NCI-H146 treated with DMSO at 0.1 percent for 48 hours (cell line): ENCODE measurements around the gene STIP1.

Experiments used
- DNase-seq: peaks from one replicate; lab custom pipeline; 2025; ENCODE audit not compliant: unreplicated experiment; lab: John Stamatoyannopoulos, UW

Gene STIP1

DNA sequence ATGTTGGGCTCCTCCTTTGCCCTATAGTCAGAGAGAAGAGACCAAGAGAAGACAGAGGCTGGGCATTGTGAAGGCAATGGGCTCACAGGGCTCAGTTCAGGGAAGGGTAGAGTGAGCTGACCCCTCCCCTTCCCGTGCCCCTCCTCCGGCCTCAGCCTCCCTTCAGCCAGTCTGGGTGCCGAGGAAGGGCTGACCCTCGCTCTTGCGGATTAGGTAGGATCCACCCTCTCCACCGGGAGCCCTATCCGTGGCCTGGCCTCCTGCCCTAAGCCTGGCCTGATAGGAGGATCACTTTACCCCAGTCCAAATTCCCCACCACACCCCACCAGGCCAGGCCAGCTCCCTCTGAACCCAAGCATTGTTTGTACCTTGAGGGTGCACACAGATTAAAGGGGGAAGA is 62.6 kb downstream of the STIP1 start:
- DNase-seq = no peak

DNA sequence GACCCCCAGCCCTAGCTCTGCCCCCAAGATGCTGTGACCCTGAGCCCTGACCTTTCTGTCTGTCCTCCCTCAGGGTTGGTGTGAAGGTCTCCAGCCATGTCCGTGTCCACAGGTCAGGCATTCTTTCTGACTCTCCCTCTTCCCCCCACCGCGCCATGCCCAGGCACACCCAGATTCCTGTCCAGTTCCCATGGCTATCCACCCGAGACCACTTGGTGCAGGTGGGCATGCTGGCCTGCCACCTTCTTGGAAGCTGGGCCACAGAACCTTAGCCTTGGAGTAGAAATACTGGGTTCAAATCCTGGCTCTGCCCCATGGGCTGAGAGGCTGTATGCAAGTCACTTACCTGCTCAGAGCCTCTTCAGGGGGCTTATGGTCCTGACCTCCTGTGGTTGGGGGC is 63.1 kb downstream of the STIP1 start:
- no peak for DNase-seq

DNA sequence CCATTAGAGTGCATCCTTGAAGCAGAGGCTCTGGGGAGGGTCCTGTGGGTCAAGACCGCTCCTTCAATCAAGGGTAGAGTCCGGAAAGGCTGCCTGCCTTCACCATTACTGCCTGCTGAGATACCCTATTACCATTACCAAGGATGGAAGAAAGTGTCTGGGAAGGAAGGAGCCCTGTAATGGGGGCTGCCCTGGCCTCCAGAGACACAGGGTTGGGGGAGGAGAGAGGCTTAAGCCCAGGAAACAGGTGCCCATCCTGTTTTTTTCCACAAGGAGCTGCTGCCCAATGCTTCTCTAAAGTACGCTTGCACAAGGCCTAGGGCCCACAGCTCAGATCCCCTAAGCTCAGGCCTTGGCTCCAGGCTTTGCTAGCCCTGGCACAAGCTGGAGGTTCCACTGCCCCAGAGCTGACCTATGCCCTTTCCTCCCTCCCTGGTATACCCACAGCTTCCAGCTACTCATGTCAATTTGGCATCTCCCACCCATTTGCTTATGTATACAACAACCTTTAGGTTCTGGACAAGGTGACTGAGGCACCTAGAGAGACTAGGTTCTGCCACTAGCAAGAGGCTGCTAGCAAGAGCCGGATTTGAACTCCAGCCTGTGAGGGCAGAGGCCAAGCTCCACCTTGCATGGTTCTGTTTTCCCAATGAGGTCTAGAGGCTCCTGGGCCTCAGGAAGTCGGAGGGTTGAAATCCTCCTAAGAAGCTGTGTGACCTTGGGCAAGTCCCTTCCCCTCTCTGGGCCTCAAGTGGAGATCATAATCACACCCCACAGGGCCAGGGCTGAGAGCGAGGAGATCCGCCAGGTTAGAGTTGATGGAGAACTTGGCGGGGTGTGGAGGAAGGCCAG is 63.8 kb downstream of the STIP1 start:
- DNase-seq = no peak

DNA sequence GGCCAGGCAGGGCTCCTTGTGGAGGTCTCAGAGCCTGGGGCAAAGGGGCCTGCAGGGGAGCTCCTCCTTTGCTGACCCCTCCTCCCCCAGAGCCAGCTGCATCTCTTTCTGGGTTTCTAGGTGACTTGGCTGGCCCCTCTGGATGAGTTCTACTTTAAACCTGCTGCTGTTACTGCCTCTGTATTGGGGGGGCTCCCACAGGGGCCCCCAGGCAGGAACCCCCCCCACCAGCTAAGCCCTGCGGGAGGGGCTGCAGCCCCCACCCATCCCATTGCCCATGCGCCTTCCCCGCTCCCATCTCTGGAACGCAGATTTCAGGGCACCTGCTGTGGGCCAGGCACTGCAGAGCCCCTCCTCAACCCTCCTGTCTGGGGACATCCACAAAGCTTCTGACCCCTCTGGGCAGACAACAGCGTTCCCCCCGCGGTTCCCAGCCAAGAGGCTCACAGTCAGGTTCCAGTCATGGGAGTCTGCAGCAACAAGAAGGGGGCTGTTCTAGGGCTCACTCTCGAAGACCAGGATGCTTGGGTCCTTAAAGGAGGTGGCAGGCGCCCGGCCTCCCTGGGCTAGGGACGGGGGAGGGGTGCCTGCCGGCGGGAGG is 64.5 kb downstream of the STIP1 start:
- DNase-seq = no peak

DNA sequence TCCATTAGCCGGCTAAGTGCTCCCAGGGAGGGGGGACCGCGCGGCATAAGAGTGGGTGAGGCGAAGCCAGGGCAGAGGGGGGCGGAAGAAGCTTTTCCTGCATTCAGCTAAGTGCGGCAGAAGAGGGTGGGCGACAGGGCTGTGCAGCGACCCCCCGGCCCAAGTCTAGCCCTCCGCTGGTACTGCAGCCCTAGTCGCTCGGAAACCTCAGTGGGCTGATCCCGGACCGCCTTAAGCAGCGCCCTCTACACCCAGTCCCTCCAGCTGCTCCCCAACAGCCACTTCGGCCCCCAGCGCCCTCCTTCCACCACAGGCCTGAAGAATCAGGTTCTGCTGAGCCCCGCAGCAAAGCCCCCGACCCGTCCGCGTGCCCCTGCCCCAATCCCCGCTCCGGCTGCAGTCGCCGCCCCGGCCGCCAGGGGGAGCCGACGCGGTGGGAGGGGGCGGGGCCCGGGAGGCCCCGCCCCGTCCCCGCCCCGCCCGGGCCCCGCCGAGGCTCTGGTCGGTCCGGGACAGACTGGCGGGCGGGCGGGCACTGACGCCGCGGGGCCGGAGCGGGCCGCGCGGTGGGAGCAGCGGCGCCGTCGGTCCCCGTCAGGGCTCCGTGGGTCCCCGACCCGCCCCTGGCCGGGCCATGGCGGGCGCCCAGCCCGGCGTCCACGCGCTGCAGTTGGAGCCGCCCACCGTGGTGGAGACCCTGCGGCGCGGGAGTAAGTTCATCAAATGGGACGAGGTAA is 65.2 kb downstream of the STIP1 start, which contains the start of gene PLCB3:
PLCB3 (plus strand) TSS at position 515 of the 737 bp plus-strand sequence; CDS start at position 635, 120 bp downstream.
- no peak for DNase-seq

DNA sequence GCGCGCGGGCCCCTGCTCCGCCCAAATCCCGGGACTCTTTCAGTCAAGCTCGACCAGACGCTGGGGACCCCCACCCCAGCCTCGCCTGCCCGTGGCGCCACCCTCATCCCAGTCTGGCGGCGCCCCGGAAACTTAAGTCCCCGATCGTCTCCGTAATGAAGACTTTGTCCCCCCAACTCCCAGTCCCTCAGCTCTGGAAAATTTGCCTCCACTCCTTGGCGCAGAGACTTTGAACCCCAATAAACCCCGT is 65.7 kb downstream of the STIP1 start:
- DNase-seq = no peak

DNA sequence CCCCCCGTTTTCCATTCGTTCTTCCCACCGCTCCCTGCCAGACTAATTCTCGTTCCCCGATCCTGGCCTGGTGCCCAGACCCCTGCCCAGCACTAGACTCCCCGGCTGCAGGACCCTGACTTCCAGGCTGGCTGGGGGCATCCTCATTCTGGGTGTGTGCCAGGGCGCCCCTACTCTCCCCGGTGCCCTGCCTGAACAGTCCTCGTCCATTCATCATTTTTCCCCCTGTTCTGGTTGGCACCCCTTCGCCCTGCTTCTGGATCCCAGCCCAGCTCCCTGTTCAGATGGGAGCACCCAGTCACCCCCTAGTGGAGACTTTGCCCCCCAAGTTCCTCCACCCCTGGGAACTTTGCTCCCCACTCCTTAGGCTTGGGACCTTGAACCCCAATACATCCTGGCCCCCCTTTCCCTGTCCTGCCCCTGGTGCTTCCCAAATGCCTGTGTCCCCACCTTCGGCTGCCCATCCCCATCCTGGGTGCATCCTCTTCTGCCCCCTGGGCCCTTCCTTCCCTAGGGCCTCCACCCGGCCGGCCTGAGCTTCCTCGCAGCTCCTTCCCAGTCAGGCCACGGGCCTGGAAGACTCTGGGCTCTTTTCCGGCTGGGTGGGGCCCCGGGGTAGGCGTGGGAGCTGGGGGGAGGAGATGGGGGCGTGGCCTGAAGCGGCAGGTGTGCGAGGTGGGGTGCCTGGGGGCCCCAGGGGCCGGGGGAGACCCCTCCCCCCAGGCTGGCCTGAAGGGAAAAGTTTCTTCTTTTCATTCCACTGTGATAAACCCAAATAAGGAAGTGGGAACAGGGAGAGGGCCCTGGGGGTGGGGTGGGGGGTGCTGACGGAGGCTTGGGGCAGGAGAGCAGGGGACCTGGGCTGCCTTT is 66.3 kb downstream of the STIP1 start:
- no peak for DNase-seq

DNA sequence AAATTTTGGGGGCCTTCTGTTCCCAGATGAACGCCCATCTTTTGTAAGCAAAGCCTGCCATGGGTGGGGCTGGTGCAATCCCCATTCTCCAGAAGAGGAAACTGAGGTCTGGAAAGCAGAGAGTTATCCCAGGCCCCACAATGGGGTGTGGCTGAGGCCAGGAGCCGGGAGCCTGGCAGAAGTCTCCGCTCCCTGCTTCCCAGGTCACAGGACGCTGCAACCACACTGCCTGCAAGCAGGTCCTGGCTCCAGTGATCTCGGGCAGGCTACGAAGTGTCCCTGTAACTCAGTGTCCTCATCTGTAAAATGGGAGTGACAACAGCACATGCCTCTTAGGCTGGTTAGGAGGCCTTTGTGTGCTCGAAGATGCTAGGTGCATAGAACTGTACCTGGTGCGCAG is 67.1 kb downstream of the STIP1 start:
- no peak for DNase-seq

DNA sequence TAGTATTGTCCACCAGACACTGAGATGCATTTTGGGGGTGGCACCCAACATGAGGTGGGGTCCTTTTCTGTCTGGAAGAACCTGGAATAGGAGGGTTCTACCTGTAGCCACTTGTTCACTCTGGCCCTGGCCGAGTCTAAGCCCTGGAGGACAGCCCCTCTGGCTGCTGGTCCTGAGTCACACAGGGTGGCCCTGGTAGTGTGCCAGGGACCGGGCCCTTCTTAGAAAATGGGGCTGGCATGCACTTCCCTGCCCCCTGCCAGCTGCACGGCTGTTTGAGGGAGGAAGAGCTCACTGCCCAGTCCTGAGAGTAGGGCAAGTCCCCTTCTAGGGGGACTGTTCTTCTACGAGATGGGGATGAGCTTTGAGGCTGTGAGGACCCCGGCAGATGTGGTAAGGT is 67.5 kb downstream of the STIP1 start:
- no peak for DNase-seq
